WTC11 (cell line): ENCODE results near the gene COX7B.

Source experiments
- CREB1 ChIP-seq: sonication (generic); formaldehyde crosslinking; IDR thresholded peaks from 2 replicates; pipeline ENCODE4 v1.8.0; 2023; ENCODE audit warnings: mild to moderate bottlenecking, missing genetic modification reagents
- CTCF ChIP-seq: fragments of 200-600 bp; IDR thresholded peaks from 2 replicates; pipeline ENCODE4 v1.8.0; 2022; ENCODE audit warnings: antibody characterized with exemption
- ELF4 ChIP-seq: sonication (generic); formaldehyde crosslinking; IDR thresholded peaks from 2 replicates; pipeline ENCODE4 v1.8.1; 2022; ENCODE audit warnings: low read depth, mild to moderate bottlenecking, moderate library complexity, missing genetic modification reagents
- EMX1 ChIP-seq: fragments of 250-450 bp; sonication (Bioruptor Pico); IDR thresholded peaks from 2 replicates; pipeline ENCODE4 v1.8.0; 2021; ENCODE audit warnings: mild to moderate bottlenecking
- IRF2 ChIP-seq: sonication (generic); formaldehyde crosslinking; IDR thresholded peaks from 2 replicates; pipeline ENCODE4 v1.8.0; 2022; ENCODE audit warnings: low read depth, missing genetic modification reagents, borderline replicate concordance
- NFYB ChIP-seq: sonication (generic); formaldehyde crosslinking; conservative IDR thresholded peaks from 2 replicates; pipeline ENCODE4 v1.8.0; 2022; ENCODE audit warnings: low read depth, missing genetic modification reagents
- SMAD4 ChIP-seq: sonication (generic); formaldehyde crosslinking; IDR thresholded peaks from 2 replicates; pipeline ENCODE4 v1.8.0; 2022; ENCODE audit warnings: mild to moderate bottlenecking, missing genetic modification reagents
- USF2 ChIP-seq: sonication (generic); formaldehyde crosslinking; IDR thresholded peaks from 2 replicates; pipeline ENCODE4 v1.8.1; 2023; ENCODE audit warnings: mild to moderate bottlenecking, missing genetic modification reagents, moderate library complexity

- no peak for TF ChIP-seq CREB1 (CRISPR knock-in tag)
- TF ChIP-seq ELF4 (CRISPR knock-in tag) = no peak
- TF ChIP-seq CTCF = no peak
- TF ChIP-seq NFYB (CRISPR knock-in tag) = no peak
- TF ChIP-seq IRF2 = no peak
- no peak for TF ChIP-seq EMX1 (CRISPR knock-in tag)
- no peak for TF ChIP-seq USF2 (CRISPR knock-in tag)
- TF ChIP-seq SMAD4 (CRISPR knock-in tag) = no peak
These were observed 38.9 kb downstream of the COX7B start for GRCh38 chrX:77938083-77938680.
